Type B pancreatic cell (in vitro differentiated cells): ENCODE measurements around the gene FRK. TPM values are rescaled to one million over a fixed set of nuclear protein-coding genes. Genes with fewer than 3 reads are reported as not detected.

Experiments
- DNase-seq: peaks from one replicate; pipeline ENCODE4 v3.0.0; 2021; ENCODE audit warnings: mixed read lengths; ENCODE audit not compliant: unreplicated experiment; ENCODE audit errors: extremely low spot score
- H3K27ac Mint-ChIP-seq: 2 replicates; pipeline ENCODE4 v1.8.0; 2021; ENCODE audit warnings: mild to moderate bottlenecking, mixed read lengths
- H3K27me3 Mint-ChIP-seq: 2 replicates; pipeline ENCODE4 v1.8.0; 2021; ENCODE audit warnings: mixed read lengths
- H3K36me3 Mint-ChIP-seq: 2 replicates; pipeline ENCODE4 v1.8.0; 2021; ENCODE audit warnings: mixed read lengths
- H3K4me1 Mint-ChIP-seq: one replicate; pipeline ENCODE4 v1.8.0; 2021; ENCODE audit warnings: mixed read lengths; ENCODE audit not compliant: unreplicated experiment
- H3K4me3 Mint-ChIP-seq: 2 replicates; pipeline ENCODE4 v1.8.0; 2021; ENCODE audit warnings: mild to moderate bottlenecking, mixed read lengths
- H3K9me3 Mint-ChIP-seq: 2 replicates; pipeline ENCODE4 v1.8.0; 2021; ENCODE audit warnings: mixed read lengths
- total RNA-seq: library from RNA; stranded (reverse); gene quantifications from 2 replicates; pipeline ENCODE4 v1.2.1, GENCODE V29; 2021; ENCODE audit warnings: low replicate concordance
- TF ChIP-seq, protein P1 (sequence below): fragments of 200-600 bp; sonication (generic); conservative IDR thresholded peaks from 2 replicates; pipeline ENCODE4 v1.5.0; 2021; ENCODE audit warnings: antibody characterized with exemption, mild to moderate bottlenecking

The FRK gene
- total RNA-seq, 1 donor from 2014 or later, result 6.2 TPM

DNA sequence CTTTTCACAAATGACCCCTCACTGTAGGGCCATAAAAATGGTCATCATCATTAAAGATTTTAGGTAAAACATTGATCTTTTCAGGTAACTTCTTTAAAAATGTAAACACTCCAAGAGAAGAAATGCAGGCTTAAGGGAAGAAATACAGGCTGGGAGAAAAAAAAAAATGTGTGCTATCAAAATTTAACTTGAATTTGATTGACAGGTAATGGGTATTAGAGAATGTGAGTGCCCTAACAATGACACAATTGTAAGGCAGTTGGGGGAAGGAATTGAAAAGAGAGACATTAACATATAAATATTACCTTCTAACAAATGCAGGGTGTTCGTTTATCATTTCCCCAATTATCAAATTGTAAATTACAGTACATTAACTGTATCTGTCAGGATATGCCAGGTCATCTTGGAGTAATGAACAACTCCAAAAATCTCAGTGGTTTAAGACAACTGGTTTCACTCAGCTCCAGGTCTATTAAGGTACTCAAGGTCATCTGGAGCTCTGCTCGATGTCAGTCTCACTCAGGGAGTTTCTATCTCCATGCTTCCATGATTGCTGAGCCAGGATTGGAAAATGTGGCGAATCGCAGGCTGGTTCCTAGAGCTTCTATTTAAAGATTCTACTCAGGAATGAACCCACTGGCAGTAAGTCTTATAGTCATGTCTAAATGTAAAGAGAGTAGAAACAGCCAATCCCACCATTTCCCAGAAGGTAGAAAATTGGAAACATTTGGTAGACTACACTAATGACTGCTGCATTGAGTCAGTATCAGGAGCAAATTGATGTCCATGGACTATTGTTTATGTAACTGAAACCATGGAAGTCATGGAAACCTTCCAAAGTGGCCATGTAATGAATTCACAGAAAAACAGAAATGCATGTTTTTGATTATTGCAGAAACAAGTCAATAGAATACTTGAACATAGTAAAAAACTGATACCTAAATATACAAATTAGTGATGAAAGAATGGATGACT is 55.6 kb downstream of the FRK start:
- TF ChIP-seq, protein P1, sequence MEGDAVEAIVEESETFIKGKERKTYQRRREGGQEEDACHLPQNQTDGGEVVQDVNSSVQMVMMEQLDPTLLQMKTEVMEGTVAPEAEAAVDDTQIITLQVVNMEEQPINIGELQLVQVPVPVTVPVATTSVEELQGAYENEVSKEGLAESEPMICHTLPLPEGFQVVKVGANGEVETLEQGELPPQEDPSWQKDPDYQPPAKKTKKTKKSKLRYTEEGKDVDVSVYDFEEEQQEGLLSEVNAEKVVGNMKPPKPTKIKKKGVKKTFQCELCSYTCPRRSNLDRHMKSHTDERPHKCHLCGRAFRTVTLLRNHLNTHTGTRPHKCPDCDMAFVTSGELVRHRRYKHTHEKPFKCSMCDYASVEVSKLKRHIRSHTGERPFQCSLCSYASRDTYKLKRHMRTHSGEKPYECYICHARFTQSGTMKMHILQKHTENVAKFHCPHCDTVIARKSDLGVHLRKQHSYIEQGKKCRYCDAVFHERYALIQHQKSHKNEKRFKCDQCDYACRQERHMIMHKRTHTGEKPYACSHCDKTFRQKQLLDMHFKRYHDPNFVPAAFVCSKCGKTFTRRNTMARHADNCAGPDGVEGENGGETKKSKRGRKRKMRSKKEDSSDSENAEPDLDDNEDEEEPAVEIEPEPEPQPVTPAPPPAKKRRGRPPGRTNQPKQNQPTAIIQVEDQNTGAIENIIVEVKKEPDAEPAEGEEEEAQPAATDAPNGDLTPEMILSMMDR, result no peak
- peaks cover 3% of the 10 kb centered on the region for H3K36me3 Mint-ChIP-seq
- no peak overlapping the region for H3K4me3 Mint-ChIP-seq
- no peak overlapping the region for H3K27ac Mint-ChIP-seq
- no peaks in the 10 kb centered on the region for H3K9me3 Mint-ChIP-seq
- peaks cover 18% of the 10 kb centered on the region for H3K4me1 Mint-ChIP-seq
- DNase-seq, result no peak
- H3K27me3 Mint-ChIP-seq, result no peaks in the 10 kb centered on the region

DNA sequence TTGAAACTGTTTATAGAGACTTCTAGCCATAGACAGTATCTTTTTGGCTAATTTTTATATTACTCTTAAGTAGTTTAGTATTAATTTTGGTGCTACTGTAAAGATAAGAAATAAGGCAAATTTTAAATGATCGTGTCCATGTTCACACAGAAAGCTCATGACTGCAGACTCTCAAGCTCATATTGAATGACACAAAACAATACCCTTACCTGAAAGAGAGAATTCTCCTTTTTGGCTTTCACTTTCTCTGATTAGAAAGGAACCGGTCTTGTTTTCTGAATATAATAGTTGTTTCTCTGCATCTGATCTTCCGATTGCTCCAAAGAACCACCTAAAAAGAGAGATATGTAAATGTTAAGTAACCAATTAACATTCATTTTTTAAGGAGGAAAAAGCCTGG is 57.0 kb downstream of the FRK start:
- Mint-ChIP-seq H3K36me3 (peaks cover 3% of the 10 kb centered on the region), H3K27ac (no peak overlapping the region), H3K4me3 (no peak overlapping the region), H3K27me3 (no peaks in the 10 kb centered on the region), H3K4me1 (peaks cover 13% of the 10 kb centered on the region), H3K9me3 (no peaks in the 10 kb centered on the region)
- no peak for DNase-seq
- TF ChIP-seq, protein P1, result no peak

DNA sequence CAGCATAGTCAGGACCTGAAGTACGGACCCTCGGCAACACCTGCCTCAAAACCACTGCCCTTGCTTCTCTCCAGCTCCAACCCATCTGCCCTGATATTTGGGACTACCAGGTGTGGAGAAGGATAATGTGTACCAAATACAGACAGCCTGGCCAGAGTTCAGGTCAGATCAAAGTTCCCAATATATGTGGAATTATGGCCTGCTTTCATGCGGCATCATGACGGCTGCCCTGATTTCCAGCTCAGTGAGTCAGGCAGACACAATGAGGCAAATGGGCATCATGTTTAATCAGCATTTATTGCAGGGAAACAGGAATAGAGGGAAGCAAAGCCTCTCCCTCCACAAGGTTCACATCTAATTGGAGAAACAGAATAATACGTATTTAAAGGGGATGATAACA is 57.9 kb downstream of the FRK start:
- Mint-ChIP-seq H3K36me3 (peaks cover 3% of the 10 kb centered on the region), H3K4me1 (peaks cover 16% of the 10 kb centered on the region), H3K9me3 (no peaks in the 10 kb centered on the region), H3K27ac (no peak overlapping the region), H3K27me3 (no peaks in the 10 kb centered on the region), H3K4me3 (no peak overlapping the region)
- DNase-seq, result no peak
- TF ChIP-seq, protein P1, result no peak

DNA sequence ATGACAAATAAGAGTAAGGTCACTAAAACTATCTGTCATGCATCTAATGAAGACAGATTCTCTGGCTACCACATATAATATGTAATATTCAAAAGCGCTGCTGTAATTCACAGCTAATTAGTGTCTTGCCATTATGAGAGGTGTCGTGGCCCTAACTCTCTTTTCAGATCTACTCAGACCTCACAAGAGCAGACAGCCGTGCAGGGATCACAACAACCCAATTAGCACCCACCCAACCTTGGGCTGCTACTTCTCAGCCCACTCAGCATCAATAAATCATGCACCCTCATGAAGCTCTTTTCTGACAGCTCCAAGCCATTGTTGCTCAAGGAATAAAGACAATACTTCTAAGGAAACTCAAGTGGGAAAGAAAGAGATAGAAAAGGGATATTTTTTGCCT is 61.5 kb downstream of the FRK start:
- no peak overlapping the region for H3K27ac Mint-ChIP-seq
- no peaks in the 10 kb centered on the region for H3K27me3 Mint-ChIP-seq
- DNase-seq, result no peak
- no peaks in the 10 kb centered on the region for H3K9me3 Mint-ChIP-seq
- peaks cover 5% of the 10 kb centered on the region for H3K4me1 Mint-ChIP-seq
- no peak overlapping the region for H3K4me3 Mint-ChIP-seq
- TF ChIP-seq, protein P1, result no peak
- peaks cover 7% of the 10 kb centered on the region for H3K36me3 Mint-ChIP-seq

DNA sequence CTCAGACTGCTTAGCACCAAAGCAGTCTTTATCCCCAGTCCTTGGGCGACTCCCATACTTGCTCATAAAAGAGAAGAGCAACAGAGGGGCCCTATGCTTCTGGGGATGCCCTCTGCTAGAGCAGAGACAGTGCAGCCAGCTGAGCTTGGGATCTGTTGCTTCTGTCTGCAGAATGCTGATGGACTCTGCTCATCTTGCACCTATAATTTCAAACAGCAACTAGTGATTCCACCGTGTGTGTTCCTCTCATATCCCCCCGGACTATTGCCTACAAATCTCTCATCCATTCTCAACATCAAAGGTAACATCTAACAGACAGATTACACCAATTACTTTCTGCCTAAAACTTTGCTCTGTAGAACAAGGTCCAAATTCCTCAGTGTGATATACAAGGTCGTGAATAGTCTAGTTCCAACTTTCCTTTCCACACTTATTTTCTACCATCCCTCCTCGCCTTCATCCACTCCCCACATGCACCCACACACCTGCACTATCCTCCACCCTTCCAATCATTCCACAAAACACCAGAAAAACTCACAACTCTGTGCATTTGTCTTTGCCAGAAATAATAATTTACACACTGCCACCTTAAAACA is 62.6 kb downstream of the FRK start:
- Mint-ChIP-seq H3K9me3 (no peaks in the 10 kb centered on the region), H3K27me3 (no peaks in the 10 kb centered on the region), H3K4me3 (no peak overlapping the region), H3K27ac (no peak overlapping the region), H3K36me3 (peaks cover 7% of the 10 kb centered on the region), H3K4me1 (peaks cover 5% of the 10 kb centered on the region)
- TF ChIP-seq, protein P1, result no peak
- DNase-seq, result no peak
